Stimulated activated CD4-positive, alpha-beta T cell treated with anti-CD3 and anti-CD28 coated beads, TNF-alpha, amount 100 ng/mL, for 24 hours (primary cell): Measurements from ENCODE around the gene BCL2L15.
A peak's percentile ranks its signal among the peaks of the same experiment; 100 is the strongest.

Experiments used
- DNase-seq, 3 experiments: peaks; one replicate each; pipeline ENCODE4 v3.0.0-alpha.2; 2020; ENCODE audit warnings: low read depth in 3 of 3

The BCL2L15 gene

GRCh38 chr1:113905435-113905861, 18.1 kb upstream of the BCL2L15 start:
- peak in 2 of 3 experiments; percentile 11 to 27 for DNase-seq

DNA sequence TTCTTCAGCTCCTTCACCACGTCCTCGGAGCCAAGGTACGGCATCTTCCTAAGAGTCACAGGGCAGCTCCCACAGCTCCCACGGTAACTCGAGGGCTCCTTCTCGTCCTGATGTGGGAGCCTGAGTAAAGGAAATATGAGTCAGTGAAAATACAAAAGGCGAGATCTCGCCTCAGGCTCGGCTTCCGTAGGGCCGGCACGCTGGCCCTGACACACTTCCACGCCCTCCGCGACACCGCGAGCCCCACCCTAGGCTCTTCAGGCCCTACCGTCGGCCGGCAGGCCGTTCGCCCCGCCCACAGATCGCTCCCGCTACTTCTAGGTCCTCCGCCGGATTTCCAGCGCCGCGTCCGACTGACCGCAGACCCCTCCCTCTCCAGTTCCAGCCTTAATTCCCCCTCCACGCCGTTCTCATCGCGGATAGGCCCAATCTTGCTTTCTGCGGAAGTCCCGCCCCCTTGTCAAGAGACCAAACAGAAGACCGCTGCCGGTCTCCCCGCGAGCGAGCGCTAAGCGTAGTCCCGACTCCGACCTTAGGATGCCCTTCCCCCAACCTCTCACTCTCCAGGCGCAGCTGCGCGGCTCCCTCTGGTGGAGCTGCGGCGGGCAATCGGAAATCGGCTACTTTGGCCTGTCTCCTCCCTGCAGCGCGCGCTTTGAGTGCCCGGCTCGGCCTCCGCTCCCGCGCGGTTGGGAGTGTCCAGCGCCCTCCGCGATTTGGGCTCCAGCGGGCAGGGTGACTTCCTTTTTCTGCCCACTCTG, 17.5 kb upstream of the BCL2L15 start, which contains the start of the genes AP4B1 and DCLRE1B:
Gene AP4B1, minus strand, starts transcription at position 126 of the 761 bp plus-strand sequence. Its CDS starts 82 bp downstream, at position 44.
Gene DCLRE1B, plus strand, starts transcription at position 653 of the 761 bp plus-strand sequence. CDS start 261 bp downstream, outside the sequence.
- peak; percentile 92 to 98 (median 94) for DNase-seq

GRCh38 chr1:113904293-113904673, 16.9 kb upstream of the BCL2L15 start:
- DNase-seq, result no peak

DNA sequence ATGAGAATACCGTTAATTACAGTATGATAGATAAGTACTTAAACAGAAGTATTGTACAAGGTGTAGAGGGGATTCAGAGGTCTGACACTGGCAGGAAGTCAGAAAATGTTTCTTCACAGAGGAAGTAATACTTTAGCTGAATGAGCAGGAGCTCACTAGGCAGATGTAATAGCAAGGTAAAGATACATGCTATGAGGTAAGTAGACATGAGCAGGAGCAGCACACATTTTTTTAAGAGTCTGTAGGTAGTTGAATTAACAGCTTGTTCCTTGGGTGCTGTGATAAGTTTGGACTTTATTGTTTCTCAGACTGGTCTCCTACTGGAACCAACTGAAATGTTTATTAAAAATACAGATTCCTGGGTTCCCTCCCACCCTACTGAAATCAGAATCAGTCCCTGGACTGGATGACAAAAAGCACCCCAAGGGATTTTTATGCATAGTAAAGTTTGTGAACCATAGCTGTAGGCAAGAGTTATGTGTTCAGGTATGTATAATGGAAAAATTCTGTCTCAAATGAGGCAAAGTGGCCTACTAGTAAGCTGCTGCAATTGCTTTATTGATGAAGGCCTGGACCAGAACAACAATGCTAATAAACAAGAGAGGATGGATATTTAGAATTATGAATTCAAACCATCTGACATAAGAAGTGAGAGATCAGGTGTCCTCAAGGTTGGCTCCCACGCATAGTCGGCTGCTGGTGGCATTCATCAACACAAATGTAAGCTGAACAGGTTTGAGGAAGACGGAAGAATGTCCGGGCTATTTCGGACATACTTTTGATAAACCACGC, 16.3 kb upstream of the BCL2L15 start:
- peak in 1 of 3 experiments; percentile 11 for DNase-seq

GRCh38 chr1:113901191-113901590, 13.8 kb upstream of the BCL2L15 start:
- DNase-seq, result no peak

- no peak for DNase-seq
These were observed 11.7 kb upstream of the BCL2L15 start for GRCh38 chr1:113899111-113899510.

DNA sequence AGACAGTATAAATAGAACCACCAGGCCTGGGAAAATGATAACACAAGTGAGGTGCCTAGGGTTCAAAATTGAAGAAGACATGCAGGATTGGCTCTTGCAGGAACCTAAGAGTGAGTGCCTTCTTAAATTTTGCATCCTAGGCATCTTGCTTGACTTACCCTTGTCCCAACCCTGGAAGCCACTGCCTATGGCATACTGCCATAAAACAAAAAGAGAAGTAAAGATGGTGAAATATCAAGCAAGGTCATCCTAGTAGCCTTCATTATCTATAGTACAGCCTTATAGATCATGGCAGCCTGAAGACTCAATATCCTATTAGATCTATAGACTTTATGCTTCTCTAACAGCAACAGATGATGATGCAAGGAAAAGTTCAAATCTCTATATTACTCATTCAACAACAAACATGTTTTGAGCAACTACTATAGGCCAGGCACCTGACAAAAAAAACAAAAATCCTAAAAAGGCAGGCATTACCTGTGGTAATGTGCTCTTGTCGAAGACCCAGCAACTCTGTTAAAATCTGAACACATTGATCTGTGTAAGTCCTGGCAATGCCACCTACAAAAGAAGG, 10.9 kb upstream of the BCL2L15 start:
- no peak for DNase-seq

- no peak for DNase-seq
These were observed 8.6 kb upstream of the BCL2L15 start for GRCh38 chr1:113895961-113896360.

DNA sequence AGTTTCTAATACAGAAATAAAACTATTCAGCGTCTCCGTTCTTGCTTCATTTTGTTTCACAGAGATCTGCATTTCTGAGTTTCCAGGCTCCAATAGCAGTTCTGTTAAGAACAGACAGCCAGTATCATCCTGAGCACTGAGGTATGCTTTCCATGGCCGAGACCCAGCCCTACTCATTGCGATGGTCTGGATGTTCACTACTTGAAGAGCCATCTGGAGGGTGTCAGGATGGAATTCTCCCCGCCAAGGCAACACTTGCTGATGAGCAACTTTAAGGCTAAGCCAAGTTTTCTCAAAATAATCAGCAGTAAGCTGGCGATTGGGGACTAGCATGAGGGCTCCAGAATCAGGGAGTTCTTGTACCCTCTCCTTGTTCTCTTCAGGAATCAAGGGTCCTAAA, 7.7 kb upstream of the BCL2L15 start:
- DNase-seq, result no peak

DNA sequence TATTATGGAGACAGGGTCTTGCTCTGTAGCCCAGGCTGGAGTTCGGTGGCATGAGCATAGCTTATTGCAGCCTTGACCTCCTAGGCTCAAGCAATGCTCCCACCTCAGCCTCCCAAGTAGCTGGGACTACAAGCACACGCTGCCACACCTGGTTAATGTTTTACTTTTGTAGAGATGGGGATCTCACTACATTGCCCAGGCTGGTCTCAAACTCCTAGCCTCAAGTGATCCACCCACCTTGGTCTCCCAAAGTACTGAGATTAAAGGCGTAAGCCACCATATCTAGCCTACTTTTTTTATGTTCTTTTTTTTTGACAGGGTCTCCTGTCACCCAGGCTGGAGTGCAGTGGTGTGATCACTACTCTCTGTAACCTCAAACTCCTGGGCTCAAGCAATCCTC, 5.9 kb upstream of the BCL2L15 start:
- DNase-seq, result no peak

DNA sequence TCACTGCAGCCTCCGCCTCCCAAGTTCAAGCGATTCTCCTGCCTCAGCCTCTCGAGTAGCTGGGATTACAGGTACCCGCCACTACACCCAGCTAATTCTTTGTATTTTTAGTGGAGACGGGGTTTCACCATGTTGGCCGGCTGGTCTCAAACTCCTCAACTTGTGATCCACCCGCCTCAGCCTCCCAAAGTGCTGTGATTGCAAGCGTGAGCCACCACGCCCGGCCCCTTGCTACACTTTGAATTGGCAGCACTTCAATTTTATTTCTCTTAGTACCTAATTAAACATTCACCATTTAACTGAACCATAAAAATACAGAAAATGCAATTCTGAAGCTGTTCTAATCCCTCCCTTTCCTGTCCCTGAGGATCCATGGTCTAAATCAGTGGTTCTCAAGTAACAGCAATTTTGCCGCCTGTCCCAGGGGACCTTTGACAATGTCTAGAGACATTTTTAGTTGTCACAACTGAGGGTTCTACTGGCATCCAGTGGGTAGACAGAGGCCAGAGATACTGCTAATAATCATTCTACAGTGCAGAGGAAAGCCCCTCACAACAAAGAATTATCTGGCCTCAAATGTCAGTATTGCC, 4.3 kb upstream of the BCL2L15 start:
- no peak for DNase-seq

DNA sequence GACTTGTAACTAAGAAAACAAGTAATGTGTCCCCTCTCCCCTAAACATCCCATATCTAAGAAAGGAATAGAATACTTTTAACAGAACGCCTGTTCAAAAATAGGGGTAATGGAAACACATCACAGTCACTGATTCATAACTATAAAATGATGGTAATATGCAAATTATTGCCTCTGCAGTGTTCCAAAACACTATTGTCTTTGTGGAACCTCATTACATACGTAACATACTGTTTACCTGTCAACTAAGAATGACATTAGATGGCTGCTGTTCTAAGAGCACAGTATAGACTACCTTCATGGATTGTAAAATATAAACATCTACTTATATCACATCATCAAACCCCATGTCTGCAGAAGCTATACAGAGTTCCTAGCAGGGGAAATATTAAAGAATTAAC, 3.4 kb upstream of the BCL2L15 start:
- DNase-seq, result no peak

- DNase-seq, result no peak
These were observed 672 bp downstream of the BCL2L15 start for GRCh38 chr1:113886417-113887401.

GRCh38 chr1:113881661-113882060, 5.7 kb downstream of the BCL2L15 start:
- DNase-seq, result no peak

- no peak for DNase-seq
These were observed 7.7 kb downstream of the BCL2L15 start for GRCh38 chr1:113879739-113880038.

DNA sequence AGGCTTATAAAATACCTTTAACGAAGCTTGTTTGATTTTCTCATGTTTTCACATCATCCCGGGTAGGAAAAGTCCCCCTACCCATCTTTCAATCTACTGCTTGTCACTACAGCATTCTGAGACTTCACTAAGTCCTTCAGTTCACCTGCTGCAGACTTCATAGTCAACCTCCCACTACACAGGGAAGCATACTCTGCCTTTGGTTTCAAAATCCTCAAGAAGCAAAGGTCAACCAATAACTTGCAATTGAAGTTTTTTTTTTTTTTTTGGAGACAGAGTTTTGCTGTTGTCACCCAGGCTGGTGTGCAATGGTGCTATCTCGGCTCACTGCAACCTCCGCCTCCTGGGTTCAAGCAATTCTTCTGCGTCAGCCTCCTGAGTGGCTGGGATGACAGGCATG, 11.2 kb downstream of the BCL2L15 start:
- DNase-seq, result no peak

DNA sequence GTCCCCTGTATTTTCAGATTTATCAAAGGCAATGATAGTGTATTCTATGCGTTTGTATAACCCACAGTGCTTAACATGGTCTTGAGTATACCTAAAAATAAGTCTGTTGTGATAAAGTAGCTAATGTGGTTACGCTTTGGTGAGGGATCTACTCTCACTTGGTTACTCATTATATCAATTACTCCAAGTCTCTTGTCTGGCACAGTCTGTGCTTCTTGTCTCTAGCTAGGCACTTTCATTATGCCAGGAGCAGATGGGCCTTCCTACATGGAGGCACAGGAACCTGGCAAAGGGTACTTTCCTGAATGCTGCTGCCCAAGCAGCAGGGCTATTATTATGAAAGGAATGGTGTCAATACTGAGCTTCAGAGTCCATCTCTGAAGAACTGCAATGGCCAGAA, 11.7 kb downstream of the BCL2L15 start:
- DNase-seq, result no peak

DNA sequence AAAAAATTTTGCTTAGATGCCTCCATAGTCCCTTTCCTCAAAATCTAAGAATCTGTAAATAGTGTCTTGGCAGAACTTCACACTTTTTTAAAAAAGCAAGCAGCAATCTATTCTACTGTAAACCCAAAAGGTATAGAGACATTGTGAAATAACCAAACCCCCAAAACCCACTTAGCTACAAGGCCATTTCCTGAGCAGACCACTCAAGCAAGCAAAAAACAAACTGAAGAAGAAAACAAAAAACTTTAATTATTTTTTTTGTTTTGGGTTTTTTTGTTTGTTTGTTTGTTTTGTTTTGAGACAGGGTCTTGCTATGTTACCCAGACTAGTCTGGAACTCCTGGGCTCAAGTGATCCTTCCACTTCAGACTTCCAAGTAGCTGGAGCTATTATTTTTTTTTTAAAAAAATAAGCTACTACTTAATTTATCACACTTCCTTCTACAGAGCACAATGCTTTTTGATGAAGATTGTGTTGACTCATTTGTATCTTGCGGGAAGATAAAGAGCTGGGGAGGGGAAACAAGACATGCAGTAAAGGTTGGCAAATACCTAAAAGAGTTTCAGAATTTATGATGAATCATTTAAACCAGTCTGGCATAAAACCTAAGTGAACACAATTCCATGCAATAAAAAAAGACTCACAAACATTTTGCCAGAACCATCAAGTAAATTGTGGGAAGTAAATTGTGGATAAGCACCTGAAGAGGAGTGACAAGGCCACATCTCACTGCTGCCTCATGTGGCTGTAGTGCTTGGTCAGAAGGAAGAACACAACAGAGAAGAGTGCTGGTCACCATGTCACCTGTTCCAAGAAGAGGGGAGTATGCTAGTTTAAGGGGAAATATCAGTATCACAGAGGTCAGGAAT, 13.1 kb downstream of the BCL2L15 start:
- DNase-seq, result no peak

- DNase-seq, result no peak
These were observed 15.0 kb downstream of the BCL2L15 start for GRCh38 chr1:113872219-113872935.
